Endothelial cell (in vitro differentiated cells): ENCODE measurements around the gene CDA. TPM values are rescaled to one million over a fixed set of nuclear protein-coding genes. Genes with fewer than 3 reads are reported as not detected.
"Not testable (repeated sequence)": the region's sequence is repeated elsewhere in the genome, so short reads cannot be mapped to it uniquely, and the experiment has no call there.

Experiments
- DNase-seq: peaks from one replicate; pipeline ENCODE4 v3.0.0; 2021; ENCODE audit warnings: low spot score
- H3K27ac Mint-ChIP-seq: one replicate; pipeline ENCODE4 v1.8.0; 2021; ENCODE audit warnings: mixed read lengths, inconsistent platforms; ENCODE audit not compliant: unreplicated experiment
- H3K27me3 Mint-ChIP-seq: one replicate; pipeline ENCODE4 v1.8.0; 2021; ENCODE audit warnings: mild to moderate bottlenecking, moderate library complexity, mixed read lengths, inconsistent platforms; ENCODE audit not compliant: unreplicated experiment
- H3K36me3 Mint-ChIP-seq: one replicate; pipeline ENCODE4 v1.8.0; 2021; ENCODE audit warnings: mild to moderate bottlenecking, low read depth, mixed read lengths, inconsistent platforms; ENCODE audit not compliant: unreplicated experiment
- H3K4me1 Mint-ChIP-seq: one replicate; pipeline ENCODE4 v1.8.0; 2021; ENCODE audit warnings: mild to moderate bottlenecking, mixed read lengths, inconsistent platforms; ENCODE audit not compliant: unreplicated experiment
- H3K4me3 Mint-ChIP-seq: one replicate; pipeline ENCODE4 v1.8.0; 2021; ENCODE audit warnings: mild to moderate bottlenecking, mixed read lengths, inconsistent platforms; ENCODE audit not compliant: unreplicated experiment
- H3K9me3 Mint-ChIP-seq: one replicate; pipeline ENCODE4 v1.8.0; 2021; ENCODE audit warnings: mixed read lengths, inconsistent platforms; ENCODE audit not compliant: unreplicated experiment
- CTCF ChIP-seq: fragments of 200-600 bp; sonication (generic); IDR thresholded peaks from one replicate; pipeline ENCODE4 v1.5.0; 2021; ENCODE audit warnings: antibody characterized with exemption; ENCODE audit not compliant: unreplicated experiment
- total RNA-seq: library from RNA; stranded (reverse); fragmentation: NEBNext Ultra II Directional; extraction: Animal tissue kit (Norgen Biotek cat#: 25700); gene quantifications from one replicate; pipeline ENCODE4 v1.2.1, GENCODE V29; 2021; ENCODE audit not compliant: unreplicated experiment

CDA gene
- total RNA-seq, 1 donor from 2014 or later = 1.1 TPM

GRCh38 chr1:20603504-20604464 lies 14.9 kb downstream of the CDA start:
- no peaks in the 10 kb centered on the region for H3K36me3 Mint-ChIP-seq

GRCh38 chr1:20604678-20605077 lies 15.8 kb downstream of the CDA start:
- Mint-ChIP-seq H3K27me3 (peaks cover 3% of the 10 kb centered on the region), H3K4me3 (no peak overlapping the region), H3K9me3 (no peaks in the 10 kb centered on the region), H3K27ac (no peak overlapping the region), H3K36me3 (no peaks in the 10 kb centered on the region), H3K4me1 (peaks cover 4% of the 10 kb centered on the region)
- no peak for TF ChIP-seq CTCF
- no peak for DNase-seq

More at GRCh38 chr1:20603504-20604464, 14.9 kb downstream of the CDA start:
- no peak for DNase-seq
- no peak for TF ChIP-seq CTCF
- H3K27ac Mint-ChIP-seq = no peak overlapping the region
- H3K27me3 Mint-ChIP-seq = peaks cover 3% of the 10 kb centered on the region
- H3K4me3 Mint-ChIP-seq = no peak overlapping the region
- peaks cover 4% of the 10 kb centered on the region for H3K4me1 Mint-ChIP-seq
- H3K9me3 Mint-ChIP-seq = no peaks in the 10 kb centered on the region

DNA sequence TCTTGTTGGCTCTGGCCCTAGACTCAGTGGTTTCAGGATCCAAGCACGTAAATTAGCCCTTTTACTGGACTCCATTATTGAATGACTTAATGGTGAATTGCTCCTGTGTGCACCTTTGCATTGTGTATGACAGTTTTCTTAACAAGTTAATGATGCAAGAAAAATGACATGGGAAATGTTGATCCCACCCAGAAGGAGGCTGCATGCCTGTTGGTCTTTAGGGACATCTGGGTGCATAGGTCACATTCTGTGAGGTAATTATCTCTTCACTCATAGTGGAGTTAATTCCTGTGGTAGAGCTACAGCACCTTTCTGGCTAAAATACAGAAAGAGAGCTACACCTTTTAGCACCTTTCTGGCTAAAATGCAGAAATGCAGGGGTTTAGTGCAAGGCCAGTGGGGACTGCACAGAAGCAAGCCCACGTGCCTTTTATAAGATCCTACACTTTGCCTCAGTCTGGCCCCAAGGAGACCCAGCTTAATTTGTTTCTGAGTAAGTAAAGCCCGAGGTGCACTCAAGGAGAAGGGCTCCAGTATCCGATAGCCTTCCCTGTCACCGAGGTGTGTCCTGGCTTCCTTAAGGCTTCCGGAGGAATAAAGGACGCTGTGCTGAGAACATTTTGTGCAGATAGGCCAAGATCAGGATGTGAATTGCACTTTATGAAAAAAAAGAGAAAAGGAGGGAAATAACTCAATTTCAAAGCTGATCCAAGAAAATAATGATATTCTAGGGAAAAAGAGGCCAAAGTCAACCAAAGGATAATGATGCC lies 18.1 kb downstream of the CDA start:
- DNase-seq, H3K27ac Mint-ChIP-seq, H3K4me3 Mint-ChIP-seq, H3K27me3 Mint-ChIP-seq, H3K4me1 Mint-ChIP-seq, H3K9me3 Mint-ChIP-seq, H3K36me3 Mint-ChIP-seq: not testable (repeated sequence)

- H3K4me1 Mint-ChIP-seq = peaks cover 3% of the 10 kb centered on the region
- H3K9me3 Mint-ChIP-seq = no peaks in the 10 kb centered on the region
- no peak overlapping the region for H3K4me3 Mint-ChIP-seq
- no peak for TF ChIP-seq CTCF
- H3K27me3 Mint-ChIP-seq = peaks cover 2% of the 10 kb centered on the region
- DNase-seq = no peak
- H3K27ac Mint-ChIP-seq = no peak overlapping the region
- H3K36me3 Mint-ChIP-seq = no peaks in the 10 kb centered on the region
Measured at GRCh38 chr1:20609541-20609940, 20.6 kb downstream of the CDA start.

- H3K36me3 Mint-ChIP-seq = no peaks in the 10 kb centered on the region
- H3K4me1 Mint-ChIP-seq = no peaks in the 10 kb centered on the region
- no peak overlapping the region for H3K27ac Mint-ChIP-seq
- no peaks in the 10 kb centered on the region for H3K9me3 Mint-ChIP-seq
- no peak for TF ChIP-seq CTCF
- H3K27me3 Mint-ChIP-seq = peaks cover 2% of the 10 kb centered on the region
- no peak overlapping the region for H3K4me3 Mint-ChIP-seq
- DNase-seq = no peak
Measured at GRCh38 chr1:20610970-20611369, 22.1 kb downstream of the CDA start.
